GM23338 (cell line): ENCODE data around the gene MIAT. TPM values are rescaled to one million over a fixed set of nuclear protein-coding genes. Genes with fewer than 3 reads are reported as not detected.

ENCODE experiments used
- ATAC-seq: fragments of 200-7000 bp; cut with Tn5 transposase; 3 replicates; pipeline ENCODE4 v1.9.1; 2020
- DNase-seq: peaks from one replicate; pipeline ENCODE4 v3.0.0-alpha.2; 2015; ENCODE audit warnings: low spot score
- H2AFZ ChIP-seq: fragments of 200-600 bp; sonication (generic); 2 replicates; pipeline ENCODE4 v1.8.0; 2016; ENCODE audit warnings: antibody characterized with exemption, mild to moderate bottlenecking, moderate library complexity
- H3F3A ChIP-seq: fragments of 200-600 bp; sonication (generic); replicated peaks from 2 replicates; pipeline ENCODE4 v1.8.0; 2017; ENCODE audit warnings: antibody characterized with exemption, mixed run types, low read depth
- H3K27ac ChIP-seq: fragments of 200-600 bp; sonication (generic); 2 replicates; pipeline ENCODE4 v1.6.1; 2016; ENCODE audit warnings: low read depth
- H3K27me3 ChIP-seq: fragments of 200-600 bp; sonication (generic); 2 replicates; pipeline ENCODE4 v1.8.0; 2016; ENCODE audit warnings: mild to moderate bottlenecking, mixed run types, moderate library complexity; ENCODE audit not compliant: insufficient read depth
- H3K36me3 ChIP-seq: fragments of 200-600 bp; sonication (generic); 2 replicates; pipeline ENCODE4 v1.8.0; 2016; ENCODE audit warnings: mild to moderate bottlenecking; ENCODE audit not compliant: insufficient read depth
- H3K4me1 ChIP-seq: fragments of 200-600 bp; sonication (generic); 2 replicates; pipeline ENCODE4 v1.8.0; 2016; ENCODE audit warnings: mild to moderate bottlenecking, moderate library complexity; ENCODE audit not compliant: insufficient read depth
- H3K4me2 ChIP-seq: fragments of 200-600 bp; sonication (generic); 2 replicates; pipeline ENCODE4 v1.7.1; 2017; ENCODE audit warnings: mixed run types
- H3K4me3 ChIP-seq: fragments of 200-600 bp; sonication (generic); 2 replicates; pipeline ENCODE4 v1.6.1; 2016; ENCODE audit warnings: mixed run types
- H3K79me2 ChIP-seq: fragments of 200-600 bp; sonication (generic); replicated peaks from 2 replicates; pipeline ENCODE4 v1.8.0; 2017; ENCODE audit warnings: mild to moderate bottlenecking; ENCODE audit not compliant: insufficient read depth
- H3K9me2 ChIP-seq: fragments of 200-600 bp; sonication (generic); 2 replicates; pipeline ENCODE4 v1.8.0; 2017; ENCODE audit not compliant: insufficient read depth
- H4K20me1 ChIP-seq: fragments of 200-600 bp; sonication (generic); replicated peaks from 2 replicates; pipeline ENCODE4 v1.8.0; 2017; ENCODE audit warnings: mild to moderate bottlenecking; ENCODE audit not compliant: insufficient read depth
- H3K27ac Mint-ChIP-seq: 2 replicates; pipeline ENCODE4 v1.8.0; 2020; ENCODE audit warnings: inconsistent platforms, mild to moderate bottlenecking, moderate library complexity, mixed read lengths
- H3K27me3 Mint-ChIP-seq: 3 replicates; pipeline ENCODE4 v1.8.0; 2022; ENCODE audit warnings: low read depth, mild to moderate bottlenecking, moderate library complexity, mixed read lengths, inconsistent platforms; ENCODE audit not compliant: insufficient read depth, poor library complexity
- H3K36me3 Mint-ChIP-seq: 3 replicates; pipeline ENCODE4 v1.8.0; 2021; ENCODE audit warnings: low read depth, mild to moderate bottlenecking, inconsistent platforms, moderate library complexity, mixed read lengths
- H3K4me1 Mint-ChIP-seq: 3 replicates; pipeline ENCODE4 v1.8.0; 2020; ENCODE audit warnings: mild to moderate bottlenecking, inconsistent platforms, mixed read lengths
- H3K4me3 Mint-ChIP-seq: 3 replicates; pipeline ENCODE4 v1.8.0; 2021; ENCODE audit warnings: moderate library complexity, mild to moderate bottlenecking, inconsistent platforms, mixed read lengths
- H3K9me3 Mint-ChIP-seq: 3 replicates; pipeline ENCODE4 v1.8.0; 2020; ENCODE audit warnings: moderate library complexity, mild to moderate bottlenecking, inconsistent platforms, mixed read lengths
- CREB1 ChIP-seq: fragments of 250-450 bp; sonication (Bioruptor Pico); IDR thresholded peaks from 2 replicates; pipeline ENCODE4 v1.5.0; 2020; ENCODE audit warnings: low read depth, mild to moderate bottlenecking, moderate library complexity
- CTCF ChIP-seq, 2 experiments: fragments of 200-600 bp in 1 of 2; sonication (generic) in 1 of 2; conservative IDR thresholded peaks; 2 replicates each; pipeline versions ENCODE4 v1.5.1 to v1.6.1; 2016 to 2017; ENCODE audit warnings: antibody characterized with exemption in 2 of 2, low read depth in 2 of 2, mild to moderate bottlenecking in 2 of 2, moderate library complexity in 1 of 2
- EZH2 ChIP-seq: fragments of 200-600 bp; sonication (generic); IDR thresholded peaks from one replicate; pipeline ENCODE4 v1.8.0; 2017; ENCODE audit warnings: antibody characterized with exemption, mild to moderate bottlenecking, low read depth; ENCODE audit not compliant: unreplicated experiment
- EZH2phosphoT487 ChIP-seq: fragments of 200-600 bp; sonication (generic); IDR thresholded peaks from one replicate; pipeline ENCODE4 v1.8.1; 2018; ENCODE audit warnings: antibody characterized with exemption; ENCODE audit not compliant: unreplicated experiment
- JUNB ChIP-seq: IDR thresholded peaks from one replicate; pipeline ENCODE4 v1.6.1; 2016; ENCODE audit warnings: antibody characterized with exemption; ENCODE audit not compliant: unreplicated experiment
- NANOG ChIP-seq: IDR thresholded peaks from 2 replicates; pipeline ENCODE4 v1.6.1; 2016; ENCODE audit warnings: antibody characterized with exemption, borderline replicate concordance
- POLR2AphosphoS5 ChIP-seq: IDR thresholded peaks from 2 replicates; pipeline ENCODE4 v1.6.1; 2016; ENCODE audit warnings: antibody characterized with exemption, low read depth
- STAT1 ChIP-seq: IDR thresholded peaks from one replicate; pipeline ENCODE4 v1.6.1; 2016; ENCODE audit warnings: antibody characterized with exemption; ENCODE audit not compliant: unreplicated experiment
- ZNF114 ChIP-seq: fragments of 250-450 bp; sonication (Bioruptor Pico); IDR thresholded peaks from 2 replicates; pipeline ENCODE4 v1.5.0; 2020; ENCODE audit warnings: mild to moderate bottlenecking, moderate library complexity
- ZNF331 ChIP-seq: fragments of 250-450 bp; sonication (Bioruptor Pico); IDR thresholded peaks from 2 replicates; pipeline ENCODE4 v1.5.0; 2020; ENCODE audit warnings: low read depth, mild to moderate bottlenecking, moderate library complexity
- polyA plus RNA-seq: library from polyadenylated mRNA; unstranded; fragments of >200 nt; fragmentation: Nextera tagmentation; extraction: Ambion mirVana; gene quantifications from 2 replicates; pipeline ENCODE4 v1.2.1, GENCODE V29; 2016
- total RNA-seq: library from RNA; depleted of rRNA; stranded (reverse); fragments of >200 nt; shearing (Covaris generic); gene quantifications from 2 replicates; pipeline ENCODE4 v1.2.3, GENCODE V29; 2014
- TF ChIP-seq, protein P1 (sequence below): fragments of 250-450 bp; sonication (Bioruptor Pico); IDR thresholded peaks from 2 replicates; pipeline ENCODE4 v1.5.0; 2020; ENCODE audit warnings: mild to moderate bottlenecking, moderate library complexity
- TF ChIP-seq, protein P2 (sequence below): IDR thresholded peaks from one replicate; pipeline ENCODE4 v1.6.1; 2018; ENCODE audit warnings: antibody characterized with exemption; ENCODE audit not compliant: unreplicated experiment
- TF ChIP-seq, protein P3 (sequence below): IDR thresholded peaks from 2 replicates; pipeline ENCODE4 v1.6.1; 2016; ENCODE audit warnings: antibody characterized with exemption

MIAT gene
- total and polyA plus RNA-seq, 2 experiments from 2014 or later = 10.0 to 63.6 TPM

GRCh38 chr22:26680485-26680884, 23.1 kb downstream of the MIAT start:
- Mint-ChIP-seq H3K36me3 (peaks cover 21% of the 10 kb centered on the region), H3K4me1 (peaks cover 34% of the 10 kb centered on the region), H3K9me3 (no peaks in the 10 kb centered on the region), H3K27me3 (peaks cover 23% of the 10 kb centered on the region), H3K27ac (no peak overlapping the region), H3K4me3 (no peak overlapping the region)
- Histone ChIP-seq H3K36me3 (no peaks in the 10 kb centered on the region), H3K79me2 (0 out of 2 replicates have a peak, but pooled peaks cover 4% of the 10 kb centered on the region), H3K9me2 (peaks cover 7% of the 10 kb centered on the region; the same call in 1 of the 2 replicates), H3K4me1 (peaks cover 29% of the 10 kb centered on the region), H3K27me3 (no peaks in the 10 kb centered on the region), H4K20me1 (no peaks in the 10 kb centered on the region), H2AFZ (no peak overlapping the region), H3K4me2 (no peak overlapping the region), H3K27ac (no peak overlapping the region), H3F3A (peaks cover 23% of the 10 kb centered on the region), H3K4me3 (no peak overlapping the region)
- ATAC-seq (no peak), DNase-seq (no peak)
- TF ChIP-seq CTCF (conservative IDR thresholded peaks at IDR 0.05; ENCODE audit: low read depth in 2 of 2) (no peak), EZH2phosphoT487 (no peak), STAT1 (no peak), ZNF114 (CRISPR knock-in tag) (no peak), CREB1 (no peak), NANOG (no peak), JUNB (no peak), POLR2AphosphoS5 (no peak), ZNF331 (CRISPR knock-in tag) (no peak), EZH2 (no peak)
- TF ChIP-seq, protein P1, sequence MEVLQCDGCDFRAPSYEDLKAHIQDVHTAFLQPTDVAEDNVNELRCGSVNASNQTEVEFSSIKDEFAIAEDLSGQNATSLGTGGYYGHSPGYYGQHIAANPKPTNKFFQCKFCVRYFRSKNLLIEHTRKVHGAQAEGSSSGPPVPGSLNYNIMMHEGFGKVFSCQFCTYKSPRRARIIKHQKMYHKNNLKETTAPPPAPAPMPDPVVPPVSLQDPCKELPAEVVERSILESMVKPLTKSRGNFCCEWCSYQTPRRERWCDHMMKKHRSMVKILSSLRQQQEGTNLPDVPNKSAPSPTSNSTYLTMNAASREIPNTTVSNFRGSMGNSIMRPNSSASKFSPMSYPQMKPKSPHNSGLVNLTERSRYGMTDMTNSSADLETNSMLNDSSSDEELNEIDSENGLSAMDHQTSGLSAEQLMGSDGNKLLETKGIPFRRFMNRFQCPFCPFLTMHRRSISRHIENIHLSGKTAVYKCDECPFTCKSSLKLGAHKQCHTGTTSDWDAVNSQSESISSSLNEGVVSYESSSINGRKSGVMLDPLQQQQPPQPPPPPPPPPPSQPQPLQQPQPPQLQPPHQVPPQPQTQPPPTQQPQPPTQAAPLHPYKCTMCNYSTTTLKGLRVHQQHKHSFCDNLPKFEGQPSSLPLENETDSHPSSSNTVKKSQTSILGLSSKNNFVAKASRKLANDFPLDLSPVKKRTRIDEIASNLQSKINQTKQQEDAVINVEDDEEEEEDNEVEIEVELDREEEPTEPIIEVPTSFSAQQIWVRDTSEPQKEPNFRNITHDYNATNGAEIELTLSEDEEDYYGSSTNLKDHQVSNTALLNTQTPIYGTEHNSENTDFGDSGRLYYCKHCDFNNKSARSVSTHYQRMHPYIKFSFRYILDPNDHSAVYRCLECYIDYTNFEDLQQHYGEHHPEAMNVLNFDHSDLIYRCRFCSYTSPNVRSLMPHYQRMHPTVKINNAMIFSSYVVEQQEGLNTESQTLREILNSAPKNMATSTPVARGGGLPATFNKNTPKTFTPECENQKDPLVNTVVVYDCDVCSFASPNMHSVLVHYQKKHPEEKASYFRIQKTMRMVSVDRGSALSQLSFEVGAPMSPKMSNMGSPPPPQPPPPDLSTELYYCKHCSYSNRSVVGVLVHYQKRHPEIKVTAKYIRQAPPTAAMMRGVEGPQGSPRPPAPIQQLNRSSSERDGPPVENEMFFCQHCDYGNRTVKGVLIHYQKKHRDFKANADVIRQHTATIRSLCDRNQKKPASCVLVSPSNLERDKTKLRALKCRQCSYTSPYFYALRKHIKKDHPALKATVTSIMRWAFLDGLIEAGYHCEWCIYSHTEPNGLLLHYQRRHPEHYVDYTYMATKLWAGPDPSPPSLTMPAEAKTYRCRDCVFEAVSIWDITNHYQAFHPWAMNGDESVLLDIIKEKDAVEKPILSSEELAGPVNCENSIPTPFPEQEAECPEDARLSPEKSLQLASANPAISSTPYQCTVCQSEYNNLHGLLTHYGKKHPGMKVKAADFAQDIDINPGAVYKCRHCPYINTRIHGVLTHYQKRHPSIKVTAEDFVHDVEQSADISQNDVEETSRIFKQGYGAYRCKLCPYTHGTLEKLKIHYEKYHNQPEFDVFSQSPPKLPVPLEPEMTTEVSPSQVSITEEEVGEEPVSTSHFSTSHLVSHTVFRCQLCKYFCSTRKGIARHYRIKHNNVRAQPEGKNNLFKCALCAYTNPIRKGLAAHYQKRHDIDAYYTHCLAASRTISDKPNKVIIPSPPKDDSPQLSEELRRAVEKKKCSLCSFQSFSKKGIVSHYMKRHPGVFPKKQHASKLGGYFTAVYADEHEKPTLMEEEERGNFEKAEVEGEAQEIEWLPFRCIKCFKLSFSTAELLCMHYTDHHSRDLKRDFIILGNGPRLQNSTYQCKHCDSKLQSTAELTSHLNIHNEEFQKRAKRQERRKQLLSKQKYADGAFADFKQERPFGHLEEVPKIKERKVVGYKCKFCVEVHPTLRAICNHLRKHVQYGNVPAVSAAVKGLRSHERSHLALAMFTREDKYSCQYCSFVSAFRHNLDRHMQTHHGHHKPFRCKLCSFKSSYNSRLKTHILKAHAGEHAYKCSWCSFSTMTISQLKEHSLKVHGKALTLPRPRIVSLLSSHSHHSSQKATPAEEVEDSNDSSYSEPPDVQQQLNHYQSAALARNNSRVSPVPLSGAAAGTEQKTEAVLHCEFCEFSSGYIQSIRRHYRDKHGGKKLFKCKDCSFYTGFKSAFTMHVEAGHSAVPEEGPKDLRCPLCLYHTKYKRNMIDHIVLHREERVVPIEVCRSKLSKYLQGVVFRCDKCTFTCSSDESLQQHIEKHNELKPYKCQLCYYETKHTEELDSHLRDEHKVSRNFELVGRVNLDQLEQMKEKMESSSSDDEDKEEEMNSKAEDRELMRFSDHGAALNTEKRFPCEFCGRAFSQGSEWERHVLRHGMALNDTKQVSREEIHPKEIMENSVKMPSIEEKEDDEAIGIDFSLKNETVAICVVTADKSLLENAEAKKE (CRISPR knock-in tag) = no peak
- TF ChIP-seq, protein P2, sequence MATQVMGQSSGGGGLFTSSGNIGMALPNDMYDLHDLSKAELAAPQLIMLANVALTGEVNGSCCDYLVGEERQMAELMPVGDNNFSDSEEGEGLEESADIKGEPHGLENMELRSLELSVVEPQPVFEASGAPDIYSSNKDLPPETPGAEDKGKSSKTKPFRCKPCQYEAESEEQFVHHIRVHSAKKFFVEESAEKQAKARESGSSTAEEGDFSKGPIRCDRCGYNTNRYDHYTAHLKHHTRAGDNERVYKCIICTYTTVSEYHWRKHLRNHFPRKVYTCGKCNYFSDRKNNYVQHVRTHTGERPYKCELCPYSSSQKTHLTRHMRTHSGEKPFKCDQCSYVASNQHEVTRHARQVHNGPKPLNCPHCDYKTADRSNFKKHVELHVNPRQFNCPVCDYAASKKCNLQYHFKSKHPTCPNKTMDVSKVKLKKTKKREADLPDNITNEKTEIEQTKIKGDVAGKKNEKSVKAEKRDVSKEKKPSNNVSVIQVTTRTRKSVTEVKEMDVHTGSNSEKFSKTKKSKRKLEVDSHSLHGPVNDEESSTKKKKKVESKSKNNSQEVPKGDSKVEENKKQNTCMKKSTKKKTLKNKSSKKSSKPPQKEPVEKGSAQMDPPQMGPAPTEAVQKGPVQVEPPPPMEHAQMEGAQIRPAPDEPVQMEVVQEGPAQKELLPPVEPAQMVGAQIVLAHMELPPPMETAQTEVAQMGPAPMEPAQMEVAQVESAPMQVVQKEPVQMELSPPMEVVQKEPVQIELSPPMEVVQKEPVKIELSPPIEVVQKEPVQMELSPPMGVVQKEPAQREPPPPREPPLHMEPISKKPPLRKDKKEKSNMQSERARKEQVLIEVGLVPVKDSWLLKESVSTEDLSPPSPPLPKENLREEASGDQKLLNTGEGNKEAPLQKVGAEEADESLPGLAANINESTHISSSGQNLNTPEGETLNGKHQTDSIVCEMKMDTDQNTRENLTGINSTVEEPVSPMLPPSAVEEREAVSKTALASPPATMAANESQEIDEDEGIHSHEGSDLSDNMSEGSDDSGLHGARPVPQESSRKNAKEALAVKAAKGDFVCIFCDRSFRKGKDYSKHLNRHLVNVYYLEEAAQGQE = no peak
- TF ChIP-seq, protein P3, sequence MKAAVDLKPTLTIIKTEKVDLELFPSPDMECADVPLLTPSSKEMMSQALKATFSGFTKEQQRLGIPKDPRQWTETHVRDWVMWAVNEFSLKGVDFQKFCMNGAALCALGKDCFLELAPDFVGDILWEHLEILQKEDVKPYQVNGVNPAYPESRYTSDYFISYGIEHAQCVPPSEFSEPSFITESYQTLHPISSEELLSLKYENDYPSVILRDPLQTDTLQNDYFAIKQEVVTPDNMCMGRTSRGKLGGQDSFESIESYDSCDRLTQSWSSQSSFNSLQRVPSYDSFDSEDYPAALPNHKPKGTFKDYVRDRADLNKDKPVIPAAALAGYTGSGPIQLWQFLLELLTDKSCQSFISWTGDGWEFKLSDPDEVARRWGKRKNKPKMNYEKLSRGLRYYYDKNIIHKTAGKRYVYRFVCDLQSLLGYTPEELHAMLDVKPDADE = no peak
